Skeletal muscle tissue (tissue), 4 donors: ENCODE results near the gene STAT5A. TPM values are rescaled to one million over a fixed set of nuclear protein-coding genes. Genes with fewer than 3 reads are reported as not detected.
"Not testable (repeated sequence)": the region's sequence is repeated elsewhere in the genome, so short reads cannot be mapped to it uniquely, and the experiment has no call there.

Source experiments
- H3K27ac ChIP-seq: one replicate; pipeline ENCODE4 v1.7.0; 2013; ENCODE audit warnings: mild to moderate bottlenecking, low read depth, low read length, inconsistent platforms
- H3K27me3 ChIP-seq, 3 donors: one replicate each; pipeline ENCODE4 v1.7.0; 2013; ENCODE audit warnings: low read length in 3 of 3; ENCODE audit not compliant: control insufficient read depth in 3 of 3, insufficient read depth in 3 of 3
- H3K36me3 ChIP-seq, 3 donors: one replicate each; pipeline ENCODE4 v1.7.0; 2013; ENCODE audit warnings: low read length in 3 of 3; ENCODE audit not compliant: control insufficient read depth in 3 of 3, insufficient read depth in 3 of 3
- H3K4me1 ChIP-seq, 3 donors: one replicate each; pipeline ENCODE4 v1.7.0; 2013; ENCODE audit warnings: low read length in 3 of 3, mild to moderate bottlenecking in 3 of 3; ENCODE audit not compliant: control insufficient read depth in 3 of 3, insufficient read depth in 3 of 3
- H3K4me3 ChIP-seq, 3 donors: one replicate each; pipeline ENCODE4 v1.7.0; 2013; ENCODE audit warnings: low read length in 3 of 3
- H3K9ac ChIP-seq, 3 donors: one replicate each; pipeline ENCODE4 v1.7.0; 2013; ENCODE audit warnings: low read length in 3 of 3, mild to moderate bottlenecking in 3 of 3, moderate library complexity in 2 of 3, low read depth in 1 of 3
- H3K9me3 ChIP-seq, 3 donors: one replicate each; pipeline ENCODE4 v1.7.0; 2013; ENCODE audit warnings: low read length in 3 of 3; ENCODE audit not compliant: control insufficient read depth in 3 of 3
- total RNA-seq: library from RNA; depleted of rRNA; stranded (reverse); fragments of >200 nt; gene quantifications from one replicate; pipeline ENCODE4 v1.2.3, GENCODE V29; 2014
- donor health status: Osteomylitis.

STAT5A gene
- total RNA-seq, 1 donor from 2014 or later = 18.3 TPM

GRCh38 chr17:42248351-42249179 lies 39.7 kb upstream of the STAT5A start:
- no peaks in the 10 kb centered on the region for H3K36me3 ChIP-seq

GRCh38 chr17:42249681-42250446 lies 38.4 kb upstream of the STAT5A start:
- Histone ChIP-seq H3K9ac (no peak overlapping the region), H3K36me3 (no peaks in the 10 kb centered on the region), H3K9me3 (no peaks in the 10 kb centered on the region), H3K4me3 (no peak overlapping the region), H3K4me1 (peaks cover 20 to 51% (median 24%) of the 10 kb centered on the region in 3 donors), H3K27me3 (no peaks in the 10 kb centered on the region), H3K27ac (peak overlapping the region; percentile 93)

More at GRCh38 chr17:42248351-42249179, 39.7 kb upstream of the STAT5A start:
- H3K27ac ChIP-seq = peak overlapping the region; percentile 93
- peak overlapping the region; percentile 26 to 71 (median 67) for H3K9ac ChIP-seq
- H3K4me3 ChIP-seq = peak overlapping the region; percentile 65 to 71 (median 69)
- no peaks in the 10 kb centered on the region for H3K9me3 ChIP-seq
- H3K27me3 ChIP-seq = no peaks in the 10 kb centered on the region
- peaks cover 21 to 50% (median 25%) of the 10 kb centered on the region in 3 donors for H3K4me1 ChIP-seq

- H3K27ac ChIP-seq = peak overlapping the region; percentile 28
Measured at GRCh38 chr17:42251115-42251514, 37.2 kb upstream of the STAT5A start.

GRCh38 chr17:42252597-42253550 lies 35.4 kb upstream of the STAT5A start:
- H3K9ac ChIP-seq = peak overlapping the region in 1 of 3 donors; percentile 19
- no peak overlapping the region for H3K4me3 ChIP-seq
- H3K9me3 ChIP-seq = no peaks in the 10 kb centered on the region
- peaks cover 11 to 38% (median 17%) of the 10 kb centered on the region in 3 donors for H3K4me1 ChIP-seq
- no peaks in the 10 kb centered on the region for H3K36me3 ChIP-seq
- H3K27me3 ChIP-seq = no peaks in the 10 kb centered on the region
- H3K27ac ChIP-seq = peak overlapping the region; percentile 66

More at GRCh38 chr17:42251115-42251514, 37.2 kb upstream of the STAT5A start:
- Histone ChIP-seq H3K4me1 (peaks cover 20 to 51% (median 24%) of the 10 kb centered on the region in 3 donors), H3K27me3 (no peaks in the 10 kb centered on the region), H3K9ac (no peak overlapping the region), H3K9me3 (no peaks in the 10 kb centered on the region), H3K4me3 (no peak overlapping the region), H3K36me3 (no peaks in the 10 kb centered on the region)

- Histone ChIP-seq H3K27ac (peak overlapping the region; percentile 66), H3K27me3 (no peaks in the 10 kb centered on the region), H3K9ac (peak overlapping the region in 1 of 3 donors; percentile 19)
Measured at GRCh38 chr17:42253578-42253977, 34.7 kb upstream of the STAT5A start.

GRCh38 chr17:42255445-42255844 lies 32.9 kb upstream of the STAT5A start:
- Histone ChIP-seq H3K4me1 (peaks cover 8 to 21% (median 9%) of the 10 kb centered on the region in 3 donors), H3K9ac (no peak overlapping the region), H3K27ac (no peak overlapping the region), H3K4me3 (no peak overlapping the region), H3K9me3 (no peaks in the 10 kb centered on the region), H3K27me3 (no peaks in the 10 kb centered on the region), H3K36me3 (no peaks in the 10 kb centered on the region)

More at GRCh38 chr17:42253578-42253977, 34.7 kb upstream of the STAT5A start:
- H3K9me3 ChIP-seq = no peaks in the 10 kb centered on the region
- no peak overlapping the region for H3K4me3 ChIP-seq
- no peaks in the 10 kb centered on the region for H3K36me3 ChIP-seq
- H3K4me1 ChIP-seq = peaks cover 11 to 33% (median 11%) of the 10 kb centered on the region in 3 donors

GRCh38 chr17:42260318-42260717 lies 28.0 kb upstream of the STAT5A start:
- Histone ChIP-seq H3K4me1 (no peaks in the 10 kb centered on the region), H3K9me3 (no peaks in the 10 kb centered on the region), H3K27me3 (no peaks in the 10 kb centered on the region), H3K9ac (no peak overlapping the region), H3K36me3 (no peaks in the 10 kb centered on the region), H3K4me3 (no peak overlapping the region), H3K27ac (no peak overlapping the region)

- H3K27me3 ChIP-seq, H3K36me3 ChIP-seq, H3K9me3 ChIP-seq, H3K27ac ChIP-seq, H3K4me1 ChIP-seq, H3K9ac ChIP-seq, H3K4me3 ChIP-seq: not testable (repeated sequence)
Measured at GRCh38 chr17:42264366-42264765, 23.9 kb upstream of the STAT5A start.

GRCh38 chr17:42266462-42266861 lies 21.8 kb upstream of the STAT5A start:
- Histone ChIP-seq H3K36me3 (no peaks in the 10 kb centered on the region), H3K4me3 (no peak overlapping the region), H3K4me1 (peaks cover 3 to 6% (median 6%) of the 10 kb centered on the region in 3 donors), H3K9ac (no peak overlapping the region), H3K27me3 (no peaks in the 10 kb centered on the region), H3K27ac (no peak overlapping the region), H3K9me3 (no peaks in the 10 kb centered on the region)
